Measurements from ENCODE around the gene RASA3. TPM values are rescaled to one million over a fixed set of nuclear protein-coding genes. Genes with fewer than 3 reads are reported as not detected.
A peak's percentile ranks its signal among the peaks of the same experiment; 100 is the strongest.

Gene RASA3
- total and polyA plus RNA-seq, 11 donors = 4.8 to 24.2 (median 9.7) TPM

- ATAC-seq (no peak), DNase-seq (peak in 1 of 5 donors; percentile 19)
- H3K36me3 ChIP-seq = peaks cover 0 to 41% (median 0%) of the 10 kb centered on the region in 9 donors
- H3K27me3 ChIP-seq = no peaks in the 10 kb centered on the region
- H3K4me1 ChIP-seq = peaks cover 0 to 37% (median 17%) of the 10 kb centered on the region in 12 donors
- H3K4me3 ChIP-seq = no peak overlapping the region
- 85 to 94% (median 90%) methylated on average over 11 to 14 of the region's 14 CpGs for WGBS, 4 donors
- H3K9me3 ChIP-seq = no peaks in the 10 kb centered on the region
- TF ChIP-seq, protein P1, sequence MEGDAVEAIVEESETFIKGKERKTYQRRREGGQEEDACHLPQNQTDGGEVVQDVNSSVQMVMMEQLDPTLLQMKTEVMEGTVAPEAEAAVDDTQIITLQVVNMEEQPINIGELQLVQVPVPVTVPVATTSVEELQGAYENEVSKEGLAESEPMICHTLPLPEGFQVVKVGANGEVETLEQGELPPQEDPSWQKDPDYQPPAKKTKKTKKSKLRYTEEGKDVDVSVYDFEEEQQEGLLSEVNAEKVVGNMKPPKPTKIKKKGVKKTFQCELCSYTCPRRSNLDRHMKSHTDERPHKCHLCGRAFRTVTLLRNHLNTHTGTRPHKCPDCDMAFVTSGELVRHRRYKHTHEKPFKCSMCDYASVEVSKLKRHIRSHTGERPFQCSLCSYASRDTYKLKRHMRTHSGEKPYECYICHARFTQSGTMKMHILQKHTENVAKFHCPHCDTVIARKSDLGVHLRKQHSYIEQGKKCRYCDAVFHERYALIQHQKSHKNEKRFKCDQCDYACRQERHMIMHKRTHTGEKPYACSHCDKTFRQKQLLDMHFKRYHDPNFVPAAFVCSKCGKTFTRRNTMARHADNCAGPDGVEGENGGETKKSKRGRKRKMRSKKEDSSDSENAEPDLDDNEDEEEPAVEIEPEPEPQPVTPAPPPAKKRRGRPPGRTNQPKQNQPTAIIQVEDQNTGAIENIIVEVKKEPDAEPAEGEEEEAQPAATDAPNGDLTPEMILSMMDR (IDR thresholded peaks at IDR 0.05) = no peak
- TF ChIP-seq POLR2A (IDR thresholded peaks at IDR 0.05) = no peak
- H3K27ac ChIP-seq = no peak overlapping the region
- intact Hi-C loops (cut with DNase I) = no loop called here
Measured at GRCh38 chr13:114053026-114053425, 79.4 kb downstream of the RASA3 start.

- Histone ChIP-seq H3K4me1 (peaks cover 0 to 24% (median 0%) of the 10 kb centered on the region in 12 donors), H3K9me3 (no peaks in the 10 kb centered on the region), H3K27ac (no peak overlapping the region), H3K4me3 (no peak overlapping the region), H3K36me3 (peaks cover 0 to 31% (median 0%) of the 10 kb centered on the region in 9 donors), H3K27me3 (no peaks in the 10 kb centered on the region)
- no peak for TF ChIP-seq POLR2A (IDR thresholded peaks at IDR 0.05)
- TF ChIP-seq, protein P1 (IDR thresholded peaks at IDR 0.05) = no peak
- intact Hi-C loops (cut with DNase I) = no loop called here
- peak in 1 of 5 donors; percentile 25 for DNase-seq
- ATAC-seq = peak in 1 of 4 donors; percentile 8
- WGBS, 4 donors = 91 to 95% (median 93%) methylated on average over 38 to 40 of the region's 41 CpGs
Measured at GRCh38 chr13:114050536-114051450, 81.6 kb downstream of the RASA3 start.

- TF ChIP-seq, protein P1 (IDR thresholded peaks at IDR 0.05) = no peak
- TF ChIP-seq POLR2A (IDR thresholded peaks at IDR 0.05) = no peak
- Histone ChIP-seq H3K27me3 (no peaks in the 10 kb centered on the region), H3K36me3 (peaks cover 0 to 20% (median 0%) of the 10 kb centered on the region in 9 donors), H3K9me3 (peaks cover 0 to 5% (median 0%) of the 10 kb centered on the region in 12 donors), H3K4me1 (peaks cover 0 to 24% (median 0%) of the 10 kb centered on the region in 12 donors), H3K27ac (no peak overlapping the region), H3K4me3 (no peak overlapping the region)
- ATAC-seq (no peak), DNase-seq (peak in 1 of 5 donors; percentile 64)
- WGBS, 4 donors = 93 to 95% (median 94%) methylated on average over 18 of the region's 18 CpGs
- intact Hi-C loops (cut with DNase I) = no loop called here
Measured at GRCh38 chr13:114049626-114050101, 82.8 kb downstream of the RASA3 start.

- peaks cover 0 to 20% (median 0%) of the 10 kb centered on the region in 9 donors for H3K36me3 ChIP-seq
- H3K4me3 ChIP-seq = peak overlapping the region in 1 of 12 donors; percentile 20
- DNase-seq = peak in 1 of 5 donors; percentile 22
- no peak overlapping the region for H3K27ac ChIP-seq
- no peak for ATAC-seq
- intact Hi-C loops (cut with DNase I) = no loop called here
- H3K9me3 ChIP-seq = peaks cover 0 to 5% (median 0%) of the 10 kb centered on the region in 12 donors
- 70 to 77% (median 72%) methylated on average over 15 of the region's 15 CpGs for WGBS, 4 donors
- H3K27me3 ChIP-seq = no peaks in the 10 kb centered on the region
- TF ChIP-seq, protein P1 (IDR thresholded peaks at IDR 0.05) = no peak
- no peak for TF ChIP-seq POLR2A (IDR thresholded peaks at IDR 0.05)
- peaks cover 0 to 24% (median 0%) of the 10 kb centered on the region in 12 donors for H3K4me1 ChIP-seq
Measured at GRCh38 chr13:114049026-114049425, 83.4 kb downstream of the RASA3 start.
